HCT116 (cell line): ENCODE measurements around the gene CHTF18. TPM values are rescaled to one million over a fixed set of nuclear protein-coding genes. Genes with fewer than 3 reads are reported as not detected.

Source experiments
- ATAC-seq: fragments of 200-7000 bp; cut with Tn5 transposase; 2 replicates; pipeline ENCODE4 v1.9.1; 2020; ENCODE audit warnings: mild to moderate bottlenecking, moderate library complexity
- BruUV-seq: library from RNA; stranded (reverse); fragments of 400-500 nt; replicated peaks from 2 replicates; lab custom pipeline; 2021; lab: Mats Ljungman, UMichigan
- CTCF ChIA-PET: fragments of 300-600 bp; sonication (Branson Sonifier 250); formaldehyde crosslinking; loops from one replicate; lab custom pipeline; 2021; ENCODE audit warnings: antibody characterized with exemption; lab: Charles Lee
- POLR2A ChIA-PET: fragments of 300-600, 350-600 bp; sonication (Branson Sonifier 250); formaldehyde crosslinking; loops from one replicate; lab custom pipeline; 2021; ENCODE audit warnings: antibody characterized with exemption; lab: Charles Lee
- RAD21 ChIA-PET, 2 experiments: fragments of 300-600 bp; sonication (Branson Sonifier 250); formaldehyde crosslinking; loops; one replicate each; lab custom pipeline; 2023; ENCODE audit warnings: low total read pairs in 2 of 2; ENCODE audit not compliant: uncharacterized antibody in 2 of 2, unreplicated experiment in 2 of 2, low non-redundant PET in 1 of 2; lab: Charles Lee
- DNase-seq: peaks from one replicate; pipeline ENCODE4 v3.0.0-alpha.2; 2010; ENCODE audit warnings: low read depth, low spot score
- H2AFZ ChIP-seq: fragments of 200-600 bp; shearing (Covaris generic), sonication (generic); 2 replicates; pipeline ENCODE4 v1.6.1; 2017; ENCODE audit warnings: low read depth, mixed run types, mixed read lengths, antibody characterized with exemption, low read length; ENCODE audit not compliant: poor library complexity, severe bottlenecking
- H3K27ac ChIP-seq: 2 replicates; pipeline ENCODE4 v1.5.1; 2012; ENCODE audit warnings: low read depth, low read length
- H3K27me3 ChIP-seq: fragments of 200-600 bp; sonication (generic); 2 replicates; pipeline ENCODE4 v1.6.1; 2016; ENCODE audit warnings: mixed run types, low read length, mixed read lengths; ENCODE audit not compliant: insufficient read depth
- H3K36me3 ChIP-seq, 2 experiments: fragments of 200-500 bp in 1 of 2; fragments of 200-600 bp in 1 of 2; sonication (Bioruptor generic) in 1 of 2; sonication (generic) in 1 of 2; 2 replicates each; pipeline versions ENCODE4 v1.5.1 to v1.6.1; 2014 to 2016; ENCODE audit warnings: low read length in 2 of 2, inconsistent platforms in 1 of 2, mixed read lengths in 1 of 2, mixed run types in 1 of 2; ENCODE audit not compliant: insufficient read depth in 2 of 2, control insufficient read depth in 1 of 2
- H3K4me1 ChIP-seq, 2 experiments: fragments of 200-600 bp in 1 of 2; sonication (generic) in 1 of 2; 2 replicates each; pipeline versions ENCODE4 v1.5.1 to v1.6.1; 2012 to 2017; ENCODE audit warnings: low read length in 2 of 2, inconsistent platforms in 1 of 2, mild to moderate bottlenecking in 1 of 2, mixed read lengths in 1 of 2, mixed run types in 1 of 2, moderate library complexity in 1 of 2; ENCODE audit not compliant: insufficient read depth in 2 of 2, control insufficient read depth in 1 of 2
- H3K4me2 ChIP-seq: fragments of 200-600 bp; sonication (generic); 2 replicates; pipeline ENCODE4 v1.6.1; 2017; ENCODE audit warnings: mixed run types, low read length, mixed read lengths
- H3K4me3 ChIP-seq, 2 experiments: fragments of 200-600 bp in 1 of 2; sonication (generic) in 1 of 2; replicated peaks in 1 of 2; 2 replicates each; pipeline ENCODE4 v1.5.1; 2011 to 2016; ENCODE audit warnings: low read length in 2 of 2, control low read depth in 1 of 2, low read depth in 1 of 2, mild to moderate bottlenecking in 1 of 2, mixed read lengths in 1 of 2, mixed run types in 1 of 2
- H3K79me2 ChIP-seq: fragments of 200-600 bp; sonication (generic); 2 replicates; pipeline ENCODE4 v1.6.1; 2017; ENCODE audit warnings: mild to moderate bottlenecking, mixed run types, low read length, moderate library complexity, mixed read lengths; ENCODE audit not compliant: insufficient read depth
- H3K9ac ChIP-seq: fragments of 200-600 bp; sonication (generic); 2 replicates; pipeline ENCODE4 v1.6.1; 2016; ENCODE audit warnings: low read length, mixed read lengths
- H3K9me2 ChIP-seq: fragments of 200-600 bp; sonication (generic), shearing (Covaris generic); 2 replicates; pipeline ENCODE4 v1.6.1; 2017; ENCODE audit warnings: mixed run types, mild to moderate bottlenecking, moderate library complexity; ENCODE audit not compliant: insufficient read depth
- H3K9me3 ChIP-seq, 2 experiments: fragments of 200-500 bp in 1 of 2; fragments of 200-600 bp in 1 of 2; sonication (Bioruptor generic) in 1 of 2; sonication (generic) in 1 of 2; 2 replicates each; pipeline ENCODE4 v1.6.1; 2014 to 2017; ENCODE audit warnings: low read length in 2 of 2, mixed read lengths in 2 of 2, inconsistent platforms in 1 of 2, low read depth in 1 of 2, mild to moderate bottlenecking in 1 of 2, mixed run types in 1 of 2, moderate library complexity in 1 of 2; ENCODE audit not compliant: control insufficient read depth in 1 of 2, insufficient read depth in 1 of 2
- H4K20me1 ChIP-seq: fragments of 200-600 bp; sonication (generic), shearing (Covaris generic); 2 replicates; pipeline ENCODE4 v1.6.1; 2017; ENCODE audit warnings: mixed run types, mild to moderate bottlenecking, moderate library complexity; ENCODE audit not compliant: insufficient read depth
- CBX3 ChIP-seq: IDR thresholded peaks from 2 replicates; pipeline ENCODE4 v1.6.1; 2012; ENCODE audit warnings: low read depth
- CEBPB ChIP-seq: IDR thresholded peaks from 2 replicates; pipeline ENCODE4 v1.6.1; 2012; ENCODE audit warnings: low read depth
- EGR1 ChIP-seq: IDR thresholded peaks from 2 replicates; pipeline ENCODE4 v1.6.1; 2012; ENCODE audit warnings: low read depth
- ELF1 ChIP-seq: IDR thresholded peaks from 2 replicates; pipeline ENCODE4 v1.6.1; 2012; ENCODE audit warnings: low read depth, borderline replicate concordance
- EZH2 ChIP-seq: fragments of 200-600 bp; sonication (generic); IDR thresholded peaks from 2 replicates; pipeline ENCODE4 v1.6.1; 2017; ENCODE audit warnings: antibody characterized with exemption, mixed run types
- FOSL1 ChIP-seq: IDR thresholded peaks from 2 replicates; pipeline ENCODE4 v1.6.1; 2012; ENCODE audit warnings: low read depth
- JUND ChIP-seq: IDR thresholded peaks from 2 replicates; pipeline ENCODE4 v1.6.1; 2012
- MAX ChIP-seq: IDR thresholded peaks from 2 replicates; pipeline ENCODE4 v1.6.1; 2012
- POLR2A ChIP-seq: IDR thresholded peaks from 2 replicates; pipeline ENCODE4 v1.7.0; 2011; ENCODE audit warnings: borderline replicate concordance; ENCODE audit not compliant: insufficient read depth, insufficient read length; ENCODE audit errors: extremely low read depth
- POLR2AphosphoS5 ChIP-seq: IDR thresholded peaks from 2 replicates; pipeline ENCODE4 v1.6.1; 2011; ENCODE audit warnings: mild to moderate bottlenecking, low read depth, low read length, moderate library complexity
- SP1 ChIP-seq: IDR thresholded peaks from 2 replicates; pipeline ENCODE4 v1.6.1; 2012; ENCODE audit warnings: low read depth
- SRF ChIP-seq: IDR thresholded peaks from 2 replicates; pipeline ENCODE4 v1.6.1; 2012; ENCODE audit warnings: low read depth
- TCF7L2 ChIP-seq: IDR thresholded peaks from 2 replicates; pipeline ENCODE4 v1.7.0; 2011; ENCODE audit warnings: borderline replicate concordance, inconsistent platforms; ENCODE audit not compliant: insufficient read depth, insufficient read length; ENCODE audit errors: extremely low read depth
- ZFX ChIP-seq: fragments of 450-650 bp; IDR thresholded peaks from 2 replicates; pipeline ENCODE4 v1.6.1; 2017
- ZNF274 ChIP-seq: fragments of 200-500 bp; sonication (Bioruptor generic); IDR thresholded peaks from 2 replicates; pipeline ENCODE4 v1.6.1; 2014; ENCODE audit warnings: mild to moderate bottlenecking, low read depth, low read length, inconsistent platforms
- intact Hi-C: fragments of 100-400 bp; cut with micrococcal nuclease; formaldehyde crosslinking; loops from 2 replicates; pipeline ENCODE4 v1.10.0; 2022
- total RNA-seq: library from RNA; stranded (reverse); gene quantifications from one replicate; pipeline ENCODE4 v1.2.1, GENCODE V29; 2021; ENCODE audit not compliant: unreplicated experiment
- TF ChIP-seq, protein P1 (sequence below): IDR thresholded peaks from 2 replicates; pipeline ENCODE4 v1.6.1; 2011; ENCODE audit warnings: mild to moderate bottlenecking, low read length, moderate library complexity; ENCODE audit not compliant: insufficient replicate concordance; ENCODE audit errors: extremely low read depth

The CHTF18 gene
- total RNA-seq, 1 experiment from 2014 or later: 145 TPM

- H3K4me3 ChIP-seq: peak within 1 kb of the TSS; percentile 21 to 46
- H3K9me2 ChIP-seq: no peaks in the 10 kb centered on the region
- H3K4me1 ChIP-seq: peaks cover 17 to 39% of the 10 kb centered on the region in 2 experiments
- ChIA-PET CTCF (no interaction called here), RAD21 (no interaction called here), POLR2A (no interaction called here)
- peak within 1 kb of the TSS; percentile 30; the same call in 1 of the 2 replicates for H3K9ac ChIP-seq
- BruUV-seq: no TSS peak
- no peaks in the 10 kb centered on the region for H4K20me1 ChIP-seq
- no peaks in the 10 kb centered on the region for H3K27me3 ChIP-seq
- DNase-seq (no peak), ATAC-seq (peak; percentile 41)
- intact Hi-C loops: no loop called here
- H3K79me2 ChIP-seq: no peaks in the 10 kb centered on the region
- H3K27ac ChIP-seq: no peak within 1 kb of the TSS; the same call in 1 of the 2 replicates
- no peaks in the 10 kb centered on the region for H3K9me3 ChIP-seq
- no peak within 1 kb of the TSS for H2AFZ ChIP-seq
- no peaks in the 10 kb centered on the region for H3K36me3 ChIP-seq
- no peak for TF ChIP-seq MAX
- TF ChIP-seq TCF7L2: no peak
- peak within 1 kb of the TSS; percentile 77 for H3K4me2 ChIP-seq
These were observed 11.8 kb downstream of the CHTF18 start, which contains the start of gene GNG13 for GRCh38 chr16:799948-800833. Gene GNG13, minus strand, starts transcription at chr16:800734. Its CDS starts 1,657 bp downstream, at chr16:799077.

DNA sequence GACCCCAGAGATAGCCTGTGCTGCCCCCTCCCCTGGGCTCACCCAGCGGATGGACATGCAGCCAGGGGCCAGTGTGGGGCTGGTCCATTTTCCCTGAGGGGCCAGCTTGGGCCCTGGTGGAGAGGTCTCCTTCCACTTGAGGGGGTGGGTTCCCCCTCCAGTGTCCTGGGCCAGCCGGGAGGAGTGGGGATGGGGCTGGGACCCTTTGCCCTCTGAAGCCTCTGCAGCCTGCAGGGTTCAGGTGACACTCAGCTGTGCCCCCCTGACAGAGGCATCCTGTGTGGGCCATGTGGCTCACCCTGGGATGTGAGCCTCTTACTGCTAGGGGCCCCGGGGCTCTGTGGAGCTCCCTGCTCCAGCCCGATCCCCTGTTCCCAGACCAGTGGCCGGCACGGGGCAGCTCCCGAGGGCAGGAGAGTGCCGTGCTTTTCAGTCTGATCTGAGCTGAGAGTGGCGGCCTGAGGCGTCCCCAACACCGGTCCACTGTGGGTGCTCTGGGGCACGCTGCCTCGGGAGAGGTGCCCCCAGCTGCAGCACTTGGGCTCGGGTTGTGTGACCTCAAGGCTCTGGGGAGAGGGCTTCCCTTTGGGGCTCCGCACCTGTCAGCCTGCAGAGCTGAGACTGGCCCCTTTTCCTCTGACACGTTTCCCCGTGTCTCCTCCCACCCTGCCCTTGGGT, 12.6 kb downstream of the CHTF18 start:
- BruUV-seq: no TSS peak
- peak overlapping the region in 1 of 2 experiments; percentile 46; a peak in 1 of 4 replicates for H3K4me3 ChIP-seq
- H3K9ac ChIP-seq: 0 out of 2 replicates have a peak overlapping the region, but pooled peaks have one; percentile 30
- H3K9me2 ChIP-seq: no peaks in the 10 kb centered on the region
- H3K4me1 ChIP-seq: peaks cover 13 to 36% of the 10 kb centered on the region in 2 experiments
- DNase-seq: no peak
- no peaks in the 10 kb centered on the region for H4K20me1 ChIP-seq
- H3K36me3 ChIP-seq: no peaks in the 10 kb centered on the region
- peak overlapping the region; percentile 77 for H3K4me2 ChIP-seq
- H3K79me2 ChIP-seq: 0 out of 2 replicates have a peak, but pooled peaks cover under 1% of the 10 kb centered on the region
- POLR2A ChIA-PET: no interaction called here
- peak; percentile 4 for ATAC-seq
- intact Hi-C loops: no loop called here
- no peaks in the 10 kb centered on the region for H3K9me3 ChIP-seq
- CTCF ChIA-PET: interaction anchor here (0.6 kb wide), 1 partner anchor 108 kb away, joined by 5 read pairs; no protein-coding TSS in a partner anchor
- RAD21 ChIA-PET: no interaction called here
- H3K27ac ChIP-seq: no peak overlapping the region; the same call in 1 of the 2 replicates
- no peaks in the 10 kb centered on the region for H3K27me3 ChIP-seq
- no peak overlapping the region for H2AFZ ChIP-seq
- no peak for TF ChIP-seq ZNF274
- no peak for TF ChIP-seq ZFX
- TF ChIP-seq ELF1: no peak
- TF ChIP-seq FOSL1: no peak
- TF ChIP-seq CBX3: no peak
- no peak for TF ChIP-seq POLR2A
- no peak for TF ChIP-seq SRF
- no peak for TF ChIP-seq POLR2AphosphoS5
- no peak for TF ChIP-seq JUND
- TF ChIP-seq, protein P1, sequence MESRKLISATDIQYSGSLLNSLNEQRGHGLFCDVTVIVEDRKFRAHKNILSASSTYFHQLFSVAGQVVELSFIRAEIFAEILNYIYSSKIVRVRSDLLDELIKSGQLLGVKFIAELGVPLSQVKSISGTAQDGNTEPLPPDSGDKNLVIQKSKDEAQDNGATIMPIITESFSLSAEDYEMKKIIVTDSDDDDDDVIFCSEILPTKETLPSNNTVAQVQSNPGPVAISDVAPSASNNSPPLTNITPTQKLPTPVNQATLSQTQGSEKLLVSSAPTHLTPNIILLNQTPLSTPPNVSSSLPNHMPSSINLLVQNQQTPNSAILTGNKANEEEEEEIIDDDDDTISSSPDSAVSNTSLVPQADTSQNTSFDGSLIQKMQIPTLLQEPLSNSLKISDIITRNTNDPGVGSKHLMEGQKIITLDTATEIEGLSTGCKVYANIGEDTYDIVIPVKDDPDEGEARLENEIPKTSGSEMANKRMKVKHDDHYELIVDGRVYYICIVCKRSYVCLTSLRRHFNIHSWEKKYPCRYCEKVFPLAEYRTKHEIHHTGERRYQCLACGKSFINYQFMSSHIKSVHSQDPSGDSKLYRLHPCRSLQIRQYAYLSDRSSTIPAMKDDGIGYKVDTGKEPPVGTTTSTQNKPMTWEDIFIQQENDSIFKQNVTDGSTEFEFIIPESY: no peak
- TF ChIP-seq TCF7L2: no peak
- no peak for TF ChIP-seq EZH2
- no peak for TF ChIP-seq CEBPB
- TF ChIP-seq EGR1: no peak
- TF ChIP-seq SP1: no peak
